Ishikawa (cell line): Measurements from ENCODE around the gene NCOA7.

ENCODE experiments used
- CEBPB ChIP-seq: IDR thresholded peaks from 2 replicates; pipeline ENCODE4 v1.6.1; 2012
- CREB1 ChIP-seq: IDR thresholded peaks from 2 replicates; pipeline ENCODE4 v1.6.1; 2012; ENCODE audit warnings: low read depth
- EGR1 ChIP-seq: IDR thresholded peaks from 2 replicates; pipeline ENCODE4 v1.6.1; 2012
- EP300 ChIP-seq: IDR thresholded peaks from 2 replicates; pipeline ENCODE4 v1.6.1; 2012; ENCODE audit warnings: borderline replicate concordance
- FOXM1 ChIP-seq: IDR thresholded peaks from 2 replicates; pipeline ENCODE4 v1.6.1; 2012; ENCODE audit warnings: low read depth, borderline replicate concordance
- NFIC ChIP-seq: IDR thresholded peaks from 2 replicates; pipeline ENCODE4 v1.6.1; 2012
- RAD21 ChIP-seq: IDR thresholded peaks from 2 replicates; pipeline ENCODE4 v1.6.1; 2012; ENCODE audit warnings: low read depth
- TAF1 ChIP-seq: IDR thresholded peaks from 2 replicates; pipeline ENCODE4 v1.6.1; 2012; ENCODE audit warnings: low read depth, mild to moderate bottlenecking
- TCF12 ChIP-seq: IDR thresholded peaks from 2 replicates; pipeline ENCODE4 v1.6.1; 2012; ENCODE audit warnings: low read depth
- TEAD4 ChIP-seq: IDR thresholded peaks from 2 replicates; pipeline ENCODE4 v1.6.1; 2012
- YY1 ChIP-seq: IDR thresholded peaks from 2 replicates; pipeline ENCODE4 v1.6.1; 2012; ENCODE audit warnings: low read depth
- ZBTB7A ChIP-seq: IDR thresholded peaks from 2 replicates; pipeline ENCODE4 v1.6.1; 2012; ENCODE audit warnings: low read depth
- TF ChIP-seq, protein P1 (sequence below): IDR thresholded peaks from 2 replicates; pipeline ENCODE4 v1.6.1; 2012
- TF ChIP-seq, protein P2 (sequence below): IDR thresholded peaks from 2 replicates; pipeline ENCODE4 v1.6.1; 2012
- TF ChIP-seq, protein P3 (sequence below): IDR thresholded peaks from 2 replicates; pipeline ENCODE4 v1.6.1; 2012; ENCODE audit warnings: low read depth, mild to moderate bottlenecking

Gene NCOA7

DNA sequence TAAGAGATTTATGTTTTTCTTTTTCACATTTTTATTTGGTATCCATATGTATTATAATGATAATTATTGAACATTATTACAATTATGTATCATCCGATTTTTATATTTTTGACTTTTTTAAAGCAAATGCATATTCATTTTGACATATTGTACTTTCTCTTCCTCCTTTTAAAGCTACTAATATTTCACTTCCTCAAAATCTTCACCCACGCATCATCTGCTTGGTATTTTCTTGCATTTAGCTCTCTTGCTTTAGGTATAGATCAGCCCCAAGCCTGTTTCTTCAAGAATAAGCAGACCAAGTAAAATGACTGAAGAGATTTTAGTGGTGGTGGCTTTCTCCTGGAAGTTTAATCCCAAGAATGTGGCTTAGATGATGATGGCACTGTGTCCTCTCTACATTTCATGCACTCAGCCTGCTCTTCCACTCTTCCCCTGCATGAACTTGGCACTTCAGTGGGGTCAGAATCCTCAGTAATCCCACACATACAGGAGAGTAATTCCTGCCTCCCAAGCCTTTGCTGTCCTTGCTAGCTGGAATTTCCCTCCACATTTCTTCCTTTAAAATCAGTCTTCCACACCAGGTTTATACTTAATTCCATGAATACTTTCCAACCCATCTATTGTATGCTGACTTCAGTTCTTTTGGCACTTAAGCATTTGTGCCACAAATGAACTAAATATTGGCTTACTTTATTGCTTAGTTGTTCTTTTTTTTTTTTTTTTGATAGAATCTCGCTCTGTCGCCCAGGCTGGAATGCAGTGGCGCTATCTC, 8.2 kb downstream of the NCOA7 start:
- TF ChIP-seq CREB1 (no peak), TEAD4 (no peak), CEBPB (no peak), ZBTB7A (no peak), FOXM1 (no peak), YY1 (no peak), TCF12 (no peak), EP300 (no peak), EGR1 (no peak), TAF1 (no peak), NFIC (no peak), RAD21 (no peak)
- TF ChIP-seq, protein P1, sequence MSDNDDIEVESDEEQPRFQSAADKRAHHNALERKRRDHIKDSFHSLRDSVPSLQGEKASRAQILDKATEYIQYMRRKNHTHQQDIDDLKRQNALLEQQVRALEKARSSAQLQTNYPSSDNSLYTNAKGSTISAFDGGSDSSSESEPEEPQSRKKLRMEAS = no peak
- TF ChIP-seq, protein P2, sequence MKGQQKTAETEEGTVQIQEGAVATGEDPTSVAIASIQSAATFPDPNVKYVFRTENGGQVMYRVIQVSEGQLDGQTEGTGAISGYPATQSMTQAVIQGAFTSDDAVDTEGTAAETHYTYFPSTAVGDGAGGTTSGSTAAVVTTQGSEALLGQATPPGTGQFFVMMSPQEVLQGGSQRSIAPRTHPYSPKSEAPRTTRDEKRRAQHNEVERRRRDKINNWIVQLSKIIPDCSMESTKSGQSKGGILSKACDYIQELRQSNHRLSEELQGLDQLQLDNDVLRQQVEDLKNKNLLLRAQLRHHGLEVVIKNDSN = no peak
- TF ChIP-seq, protein P3, sequence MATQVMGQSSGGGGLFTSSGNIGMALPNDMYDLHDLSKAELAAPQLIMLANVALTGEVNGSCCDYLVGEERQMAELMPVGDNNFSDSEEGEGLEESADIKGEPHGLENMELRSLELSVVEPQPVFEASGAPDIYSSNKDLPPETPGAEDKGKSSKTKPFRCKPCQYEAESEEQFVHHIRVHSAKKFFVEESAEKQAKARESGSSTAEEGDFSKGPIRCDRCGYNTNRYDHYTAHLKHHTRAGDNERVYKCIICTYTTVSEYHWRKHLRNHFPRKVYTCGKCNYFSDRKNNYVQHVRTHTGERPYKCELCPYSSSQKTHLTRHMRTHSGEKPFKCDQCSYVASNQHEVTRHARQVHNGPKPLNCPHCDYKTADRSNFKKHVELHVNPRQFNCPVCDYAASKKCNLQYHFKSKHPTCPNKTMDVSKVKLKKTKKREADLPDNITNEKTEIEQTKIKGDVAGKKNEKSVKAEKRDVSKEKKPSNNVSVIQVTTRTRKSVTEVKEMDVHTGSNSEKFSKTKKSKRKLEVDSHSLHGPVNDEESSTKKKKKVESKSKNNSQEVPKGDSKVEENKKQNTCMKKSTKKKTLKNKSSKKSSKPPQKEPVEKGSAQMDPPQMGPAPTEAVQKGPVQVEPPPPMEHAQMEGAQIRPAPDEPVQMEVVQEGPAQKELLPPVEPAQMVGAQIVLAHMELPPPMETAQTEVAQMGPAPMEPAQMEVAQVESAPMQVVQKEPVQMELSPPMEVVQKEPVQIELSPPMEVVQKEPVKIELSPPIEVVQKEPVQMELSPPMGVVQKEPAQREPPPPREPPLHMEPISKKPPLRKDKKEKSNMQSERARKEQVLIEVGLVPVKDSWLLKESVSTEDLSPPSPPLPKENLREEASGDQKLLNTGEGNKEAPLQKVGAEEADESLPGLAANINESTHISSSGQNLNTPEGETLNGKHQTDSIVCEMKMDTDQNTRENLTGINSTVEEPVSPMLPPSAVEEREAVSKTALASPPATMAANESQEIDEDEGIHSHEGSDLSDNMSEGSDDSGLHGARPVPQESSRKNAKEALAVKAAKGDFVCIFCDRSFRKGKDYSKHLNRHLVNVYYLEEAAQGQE = no peak

DNA sequence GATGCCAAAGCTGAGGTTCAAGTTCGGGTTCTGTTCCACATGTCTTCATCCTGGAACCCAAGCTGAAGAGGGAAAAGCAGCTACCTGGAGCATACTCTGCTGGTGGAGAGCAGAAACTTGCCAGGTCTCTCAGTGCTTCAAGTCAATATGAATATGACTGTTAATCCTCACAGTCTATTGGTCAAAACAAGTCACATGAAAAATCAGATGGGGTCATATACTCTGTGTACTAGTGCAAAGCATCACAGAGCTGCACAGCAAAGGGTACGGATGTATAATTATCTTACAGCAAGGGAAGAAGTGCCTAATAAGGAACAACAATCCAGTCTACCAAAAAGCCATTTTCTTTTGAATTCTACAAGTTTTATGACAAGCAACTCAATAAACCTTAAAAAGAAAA, 11.6 kb downstream of the NCOA7 start:
- TF ChIP-seq TEAD4 = no peak
- TF ChIP-seq ZBTB7A = no peak
- TF ChIP-seq NFIC = no peak
- no peak for TF ChIP-seq FOXM1
- TF ChIP-seq, protein P3 = no peak
- TF ChIP-seq YY1 = no peak

DNA sequence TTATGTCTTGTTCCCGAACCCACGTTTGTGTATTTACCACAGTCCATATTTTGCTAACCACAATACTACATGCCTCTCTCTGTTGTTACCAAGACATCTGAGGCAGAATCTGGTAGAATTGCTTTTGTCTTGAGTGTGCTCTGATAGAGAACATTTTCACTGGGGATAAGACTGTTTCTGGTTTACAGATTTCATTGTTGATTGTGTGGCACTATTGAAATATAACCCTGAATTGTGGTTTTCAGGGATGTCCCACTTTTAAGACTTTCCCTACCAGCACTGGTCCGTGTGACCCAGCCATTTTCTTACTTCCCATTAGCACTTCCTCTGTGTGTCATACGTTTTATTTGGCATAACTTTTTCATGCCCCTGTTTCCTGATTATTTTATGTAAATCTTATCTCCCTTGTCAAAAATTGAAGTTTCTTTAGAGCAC, 12.2 kb downstream of the NCOA7 start:
- TF ChIP-seq, protein P1 = no peak

DNA sequence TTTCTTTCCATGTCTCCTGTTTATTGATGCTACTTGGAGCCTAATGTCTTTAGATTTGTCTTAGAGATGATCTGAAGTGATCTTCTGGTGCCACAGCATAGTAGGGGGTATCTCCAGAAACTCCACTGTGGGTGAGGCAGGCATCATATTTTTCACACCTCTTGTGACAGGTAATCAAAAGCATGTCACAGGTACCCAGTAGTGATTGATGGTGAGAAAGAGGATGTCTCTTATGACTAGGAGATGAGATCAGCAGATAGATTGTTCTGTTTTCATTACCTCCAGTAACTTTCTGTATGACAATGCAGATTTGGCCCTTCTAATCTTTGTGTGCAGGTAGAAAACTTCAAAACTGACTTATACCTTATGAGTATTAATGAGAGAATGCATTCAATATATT, 13.5 kb downstream of the NCOA7 start:
- no peak for TF ChIP-seq TEAD4
- no peak for TF ChIP-seq ZBTB7A
- no peak for TF ChIP-seq TAF1
- no peak for TF ChIP-seq EP300
- no peak for TF ChIP-seq FOXM1
- TF ChIP-seq EGR1 = no peak
- TF ChIP-seq YY1 = no peak

DNA sequence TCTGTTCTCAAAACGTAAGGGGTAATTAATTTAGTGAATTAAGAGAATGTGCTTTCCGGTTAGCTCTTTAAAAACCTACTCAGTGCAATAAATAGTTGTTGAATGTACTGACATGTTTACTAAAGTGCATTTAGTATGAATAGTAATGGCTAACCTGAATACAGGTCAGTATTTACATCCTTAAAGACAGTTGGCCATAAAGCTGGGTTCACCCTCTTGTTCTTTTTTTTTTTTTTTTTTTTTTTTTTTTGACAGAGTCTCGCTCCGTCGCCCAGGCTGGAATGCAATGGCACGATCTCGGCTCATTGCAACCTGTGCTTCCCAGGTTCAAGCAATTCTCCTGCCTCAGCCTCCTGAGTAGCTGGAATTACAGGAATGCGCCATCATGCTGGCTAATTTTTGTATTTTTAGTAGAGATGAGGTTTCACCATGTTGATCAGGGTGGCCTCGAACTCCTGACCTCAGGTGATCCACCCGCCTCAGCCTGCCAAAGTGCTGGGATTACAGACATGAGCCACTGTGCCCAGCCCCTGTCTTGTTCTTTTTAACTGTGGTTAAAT, 14.2 kb downstream of the NCOA7 start:
- TF ChIP-seq TEAD4 = peak; percentile 75

DNA sequence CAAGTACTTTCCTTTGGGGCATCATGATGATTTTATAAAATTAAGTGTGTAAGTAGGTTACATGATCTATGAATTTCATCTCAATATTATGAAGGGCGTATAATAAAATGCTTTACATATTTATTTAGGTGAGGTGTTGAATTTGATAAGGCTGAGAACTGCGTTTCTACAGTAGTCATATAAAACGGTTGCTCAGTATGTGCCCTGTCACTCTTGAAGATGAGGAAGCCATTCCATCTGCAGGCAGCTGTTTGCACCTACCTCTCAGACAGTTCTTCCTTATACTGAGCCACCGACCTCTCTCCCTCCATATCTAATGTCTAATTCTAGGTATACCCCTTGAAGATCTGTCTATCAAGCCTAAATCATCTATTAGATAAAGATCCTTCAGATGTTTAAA, 16.1 kb downstream of the NCOA7 start:
- TF ChIP-seq CREB1 (no peak), TAF1 (no peak), RAD21 (no peak), ZBTB7A (no peak), NFIC (no peak), EP300 (no peak), FOXM1 (no peak), EGR1 (no peak), CEBPB (no peak)
- TF ChIP-seq, protein P1 = no peak
- TF ChIP-seq, protein P3 = no peak
- TF ChIP-seq, protein P2 = no peak
